Kidney (tissue), 14 donors: ENCODE data around the gene RCAN2. TPM values are rescaled to one million over a fixed set of nuclear protein-coding genes. Genes with fewer than 3 reads are reported as not detected.

ENCODE experiments used
- DNase-seq, 5 donors: peaks; one replicate each; pipeline ENCODE4 v3.0.0-alpha.2; 2013 to 2020
- FAIRE-seq: peaks from 2 replicates; lab custom pipeline; 2012; peaks lifted over from hg19 to GRCh38; lab: Jason Lieb, UNC
- H3K27ac ChIP-seq, 2 donors: one replicate each; pipeline ENCODE4 v1.7.0; 2013; ENCODE audit warnings: low read depth in 2 of 2, low read length in 2 of 2, inconsistent platforms in 1 of 2
- H3K27me3 ChIP-seq: one replicate; pipeline ENCODE4 v1.7.1; 2013; ENCODE audit warnings: low read length, inconsistent platforms; ENCODE audit not compliant: control insufficient read depth, insufficient read depth
- H3K36me3 ChIP-seq, 3 donors: one replicate each; pipeline versions ENCODE4 v1.7.0 to v1.7.1; 2013; ENCODE audit warnings: low read length in 3 of 3, control low read depth in 1 of 3, inconsistent platforms in 1 of 3; ENCODE audit not compliant: insufficient read depth in 3 of 3, control insufficient read depth in 2 of 3
- H3K4me1 ChIP-seq, 3 donors: one replicate each; pipeline versions ENCODE4 v1.7.0 to v1.7.1; 2013; ENCODE audit warnings: low read length in 3 of 3, inconsistent platforms in 1 of 3, low read depth in 1 of 3; ENCODE audit not compliant: control insufficient read depth in 2 of 3, insufficient read depth in 2 of 3
- H3K4me3 ChIP-seq, 3 donors: one replicate each; pipeline versions ENCODE4 v1.7.0 to v1.8.1; 2013; ENCODE audit warnings: low read length in 3 of 3, control low read depth in 1 of 3, inconsistent platforms in 1 of 3
- H3K9ac ChIP-seq, 3 donors: one replicate each; pipeline versions ENCODE4 v1.7.0 to v1.7.1; 2013; ENCODE audit warnings: low read length in 3 of 3, control low read depth in 1 of 3, inconsistent platforms in 1 of 3
- H3K9me3 ChIP-seq, 3 donors: one replicate each; pipeline versions ENCODE4 v1.7.0 to v1.7.1; 2013; ENCODE audit warnings: low read length in 3 of 3, control low read depth in 1 of 3, inconsistent platforms in 1 of 3; ENCODE audit not compliant: control insufficient read depth in 2 of 3, insufficient read depth in 1 of 3
- intact Hi-C: fragments of 100-400 bp; cut with DNase I; formaldehyde crosslinking; loops from one replicate; pipeline ENCODE4 v1.11.1; 2022
- polyA plus RNA-seq: library from polyadenylated mRNA; stranded (reverse); fragments of 350-450 nt; fragmentation: Illumina TruSeq; extraction: RNeasy Lipid Tissue Mini Kit (QIAGEN cat#74804); gene quantifications from one replicate; pipeline ENCODE4 v1.2.3, GENCODE V29; 2014; ENCODE audit warnings: low read depth, low replicate concordance; ENCODE audit not compliant: insufficient read depth
- total RNA-seq: library from RNA; stranded (reverse); fragmentation: NEBNext Ultra II Directional; extraction: Animal tissue kit (Norgen Biotek cat#: 25700); gene quantifications from one replicate; pipeline ENCODE4 v1.2.1, GENCODE V29; 2021
- TF ChIP-seq, protein P1 (sequence below): IDR thresholded peaks from 3 replicates; pipeline ENCODE4 v1.5.1; 2012; ENCODE audit warnings: mild to moderate bottlenecking, moderate library complexity, borderline replicate concordance; ENCODE audit not compliant: insufficient read depth; ENCODE audit errors: extremely low read depth
- donor health status: control.
- donor health status: control.
- donor health status: control.
- donor health status: control.
- donor health status: control.
- donor health status: DM: yes; HTN: yes; CAD: no.
- donor health status: Normal renal cell carcinoma (clear cell type).

Gene RCAN2
- total and polyA plus RNA-seq, 2 donors from 2014 or later = 25.7 to 37.4 TPM

DNA sequence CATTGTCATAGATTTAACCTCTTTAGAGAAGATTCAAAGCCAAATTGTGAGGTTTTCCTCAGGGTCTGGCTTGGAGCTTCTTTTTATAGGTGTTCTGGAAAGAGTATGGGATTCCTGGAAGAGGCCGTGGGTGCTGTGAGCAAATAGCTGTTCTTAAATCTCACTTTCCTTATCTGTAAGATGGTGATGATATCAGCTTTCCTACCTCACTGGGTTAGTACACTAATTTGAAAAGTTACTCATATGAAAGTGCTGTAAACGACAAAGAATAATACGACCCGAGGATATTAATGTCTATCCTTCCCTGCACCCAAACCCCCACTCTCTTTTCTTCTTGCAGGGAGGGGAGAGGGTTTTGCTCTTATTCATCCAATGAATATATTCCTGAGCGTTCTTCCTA lies 203.6 kb downstream of the RCAN2 start:
- peaks cover 4 to 6% (median 5%) of the 10 kb centered on the region in 3 donors for H3K4me1 ChIP-seq
- intact Hi-C loops = no loop called here
- no peak for DNase-seq
- H3K9ac ChIP-seq = no peak overlapping the region
- no peak overlapping the region for H3K4me3 ChIP-seq
- TF ChIP-seq, protein P1, sequence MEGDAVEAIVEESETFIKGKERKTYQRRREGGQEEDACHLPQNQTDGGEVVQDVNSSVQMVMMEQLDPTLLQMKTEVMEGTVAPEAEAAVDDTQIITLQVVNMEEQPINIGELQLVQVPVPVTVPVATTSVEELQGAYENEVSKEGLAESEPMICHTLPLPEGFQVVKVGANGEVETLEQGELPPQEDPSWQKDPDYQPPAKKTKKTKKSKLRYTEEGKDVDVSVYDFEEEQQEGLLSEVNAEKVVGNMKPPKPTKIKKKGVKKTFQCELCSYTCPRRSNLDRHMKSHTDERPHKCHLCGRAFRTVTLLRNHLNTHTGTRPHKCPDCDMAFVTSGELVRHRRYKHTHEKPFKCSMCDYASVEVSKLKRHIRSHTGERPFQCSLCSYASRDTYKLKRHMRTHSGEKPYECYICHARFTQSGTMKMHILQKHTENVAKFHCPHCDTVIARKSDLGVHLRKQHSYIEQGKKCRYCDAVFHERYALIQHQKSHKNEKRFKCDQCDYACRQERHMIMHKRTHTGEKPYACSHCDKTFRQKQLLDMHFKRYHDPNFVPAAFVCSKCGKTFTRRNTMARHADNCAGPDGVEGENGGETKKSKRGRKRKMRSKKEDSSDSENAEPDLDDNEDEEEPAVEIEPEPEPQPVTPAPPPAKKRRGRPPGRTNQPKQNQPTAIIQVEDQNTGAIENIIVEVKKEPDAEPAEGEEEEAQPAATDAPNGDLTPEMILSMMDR = no peak
- no peak for FAIRE-seq
- H3K36me3 ChIP-seq = no peaks in the 10 kb centered on the region
- H3K27me3 ChIP-seq = no peaks in the 10 kb centered on the region
- H3K9me3 ChIP-seq = no peaks in the 10 kb centered on the region
- H3K27ac ChIP-seq = no peak overlapping the region

DNA sequence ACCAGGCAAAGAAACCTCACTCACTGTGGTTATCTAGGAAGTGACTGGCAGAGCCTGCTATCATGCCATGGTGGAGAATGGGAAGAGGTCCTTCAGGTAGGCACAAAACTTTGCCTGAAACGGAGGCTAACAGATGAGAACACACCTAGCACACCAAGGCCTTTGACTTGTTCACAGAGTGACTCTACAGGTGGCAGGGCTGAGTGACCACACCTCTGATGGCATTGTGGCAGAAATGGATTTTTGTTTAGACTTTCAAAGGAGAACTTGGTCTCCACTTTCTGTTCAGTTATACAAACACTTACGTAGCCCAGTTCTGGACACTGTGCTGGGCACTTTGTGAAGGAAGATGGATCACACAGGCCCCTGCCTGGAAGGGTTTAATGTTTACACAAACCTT lies 204.2 kb downstream of the RCAN2 start:
- H3K36me3 ChIP-seq = no peaks in the 10 kb centered on the region
- FAIRE-seq (no peak), DNase-seq (no peak)
- H3K4me1 ChIP-seq = peaks cover 4 to 6% (median 5%) of the 10 kb centered on the region in 3 donors
- no peak overlapping the region for H3K9ac ChIP-seq
- H3K4me3 ChIP-seq = no peak overlapping the region
- no peak overlapping the region for H3K27ac ChIP-seq
- TF ChIP-seq, protein P1 = no peak
- H3K9me3 ChIP-seq = no peaks in the 10 kb centered on the region
- H3K27me3 ChIP-seq = no peaks in the 10 kb centered on the region
- intact Hi-C loops = no loop called here

DNA sequence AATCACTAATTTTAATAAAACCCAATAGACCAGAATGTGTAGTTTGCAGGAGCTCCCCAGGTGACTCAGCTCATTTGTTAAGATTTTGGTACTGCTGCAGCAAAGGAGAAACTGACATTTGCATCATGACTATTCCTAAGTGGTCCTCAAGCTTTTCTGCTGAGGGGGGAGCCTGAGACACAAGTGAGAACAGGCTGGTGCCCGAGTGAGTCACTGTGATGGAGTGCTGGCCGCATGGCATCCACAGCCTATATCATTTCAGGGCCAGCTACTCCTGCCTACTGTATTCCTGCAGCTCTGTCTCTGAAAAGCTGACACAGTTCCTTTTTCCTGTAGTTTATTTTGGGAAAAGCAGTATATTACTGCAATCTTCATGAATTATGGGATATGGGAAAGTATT lies 206.8 kb downstream of the RCAN2 start:
- H3K9me3 ChIP-seq = no peaks in the 10 kb centered on the region
- TF ChIP-seq, protein P1 = no peak
- H3K36me3 ChIP-seq = no peaks in the 10 kb centered on the region
- H3K27ac ChIP-seq = no peak overlapping the region
- DNase-seq (peak in 1 of 5 donors; percentile 27), FAIRE-seq (no peak)
- peaks cover 0 to 2% (median 0%) of the 10 kb centered on the region in 3 donors for H3K4me1 ChIP-seq
- no peak overlapping the region for H3K9ac ChIP-seq
- H3K27me3 ChIP-seq = no peaks in the 10 kb centered on the region
- intact Hi-C loops = no loop called here
- no peak overlapping the region for H3K4me3 ChIP-seq

DNA sequence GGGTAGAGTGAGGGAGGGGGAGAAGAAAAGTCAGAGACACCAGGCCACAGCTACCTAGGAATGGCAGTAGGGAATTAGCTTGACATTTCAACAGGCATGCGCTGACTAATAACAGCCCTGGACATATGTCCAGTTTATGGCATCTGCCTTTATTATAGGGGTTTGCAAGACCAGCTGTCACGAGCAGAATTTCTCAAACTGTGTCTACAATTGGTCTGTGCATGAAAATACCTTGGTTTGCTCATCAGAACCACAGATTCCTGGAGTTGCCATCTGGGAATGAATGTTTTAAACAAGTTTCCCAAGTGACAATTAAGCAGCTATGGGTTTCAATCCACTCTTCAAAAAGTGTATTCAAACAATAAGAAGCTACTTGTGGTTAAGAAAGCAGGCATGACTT lies 210.1 kb downstream of the RCAN2 start:
- no peaks in the 10 kb centered on the region for H3K4me1 ChIP-seq
- intact Hi-C loops = no loop called here

More for the DNA sequence above, 210.1 kb downstream of the RCAN2 start:
- FAIRE-seq (no peak), DNase-seq (no peak)
- TF ChIP-seq, protein P1 = no peak
- H3K9ac ChIP-seq = no peak overlapping the region
- H3K27me3 ChIP-seq = no peaks in the 10 kb centered on the region
- H3K27ac ChIP-seq = no peak overlapping the region
- no peaks in the 10 kb centered on the region for H3K9me3 ChIP-seq
- no peaks in the 10 kb centered on the region for H3K36me3 ChIP-seq
- H3K4me3 ChIP-seq = no peak overlapping the region
